HCT116 (cell line): ENCODE results near the gene RFWD3. TPM values are rescaled to one million over a fixed set of nuclear protein-coding genes. Genes with fewer than 3 reads are reported as not detected.

Experiments used
- ATAC-seq: fragments of 200-7000 bp; cut with Tn5 transposase; 2 replicates; pipeline ENCODE4 v1.9.1; 2020; ENCODE audit warnings: mild to moderate bottlenecking, moderate library complexity
- BruUV-seq: library from RNA; stranded (reverse); fragments of 400-500 nt; replicated peaks from 2 replicates; lab custom pipeline; 2021; lab: Mats Ljungman, UMichigan
- CTCF ChIA-PET: fragments of 300-600 bp; sonication (Branson Sonifier 250); formaldehyde crosslinking; loops from one replicate; lab custom pipeline; 2021; ENCODE audit warnings: antibody characterized with exemption; lab: Charles Lee
- POLR2A ChIA-PET: fragments of 300-600, 350-600 bp; sonication (Branson Sonifier 250); formaldehyde crosslinking; loops from one replicate; lab custom pipeline; 2021; ENCODE audit warnings: antibody characterized with exemption; lab: Charles Lee
- RAD21 ChIA-PET, 2 experiments: fragments of 300-600 bp; sonication (Branson Sonifier 250); formaldehyde crosslinking; loops; one replicate each; lab custom pipeline; 2023; ENCODE audit warnings: low total read pairs in 2 of 2; ENCODE audit not compliant: uncharacterized antibody in 2 of 2, unreplicated experiment in 2 of 2, low non-redundant PET in 1 of 2; lab: Charles Lee
- DNase-seq: peaks from one replicate; pipeline ENCODE4 v3.0.0-alpha.2; 2010; ENCODE audit warnings: low read depth, low spot score
- H2AFZ ChIP-seq: fragments of 200-600 bp; shearing (Covaris generic), sonication (generic); 2 replicates; pipeline ENCODE4 v1.6.1; 2017; ENCODE audit warnings: low read depth, mixed run types, mixed read lengths, antibody characterized with exemption, low read length; ENCODE audit not compliant: poor library complexity, severe bottlenecking
- H3K27ac ChIP-seq: 2 replicates; pipeline ENCODE4 v1.5.1; 2012; ENCODE audit warnings: low read depth, low read length
- H3K27me3 ChIP-seq: fragments of 200-600 bp; sonication (generic); 2 replicates; pipeline ENCODE4 v1.6.1; 2016; ENCODE audit warnings: mixed run types, low read length, mixed read lengths; ENCODE audit not compliant: insufficient read depth
- H3K36me3 ChIP-seq, 2 experiments: fragments of 200-500 bp in 1 of 2; fragments of 200-600 bp in 1 of 2; sonication (Bioruptor generic) in 1 of 2; sonication (generic) in 1 of 2; 2 replicates each; pipeline versions ENCODE4 v1.5.1 to v1.6.1; 2014 to 2016; ENCODE audit warnings: low read length in 2 of 2, inconsistent platforms in 1 of 2, mixed read lengths in 1 of 2, mixed run types in 1 of 2; ENCODE audit not compliant: insufficient read depth in 2 of 2, control insufficient read depth in 1 of 2
- H3K4me1 ChIP-seq, 2 experiments: fragments of 200-600 bp in 1 of 2; sonication (generic) in 1 of 2; 2 replicates each; pipeline versions ENCODE4 v1.5.1 to v1.6.1; 2012 to 2017; ENCODE audit warnings: low read length in 2 of 2, inconsistent platforms in 1 of 2, mild to moderate bottlenecking in 1 of 2, mixed read lengths in 1 of 2, mixed run types in 1 of 2, moderate library complexity in 1 of 2; ENCODE audit not compliant: insufficient read depth in 2 of 2, control insufficient read depth in 1 of 2
- H3K4me2 ChIP-seq: fragments of 200-600 bp; sonication (generic); 2 replicates; pipeline ENCODE4 v1.6.1; 2017; ENCODE audit warnings: mixed run types, low read length, mixed read lengths
- H3K4me3 ChIP-seq, 2 experiments: fragments of 200-600 bp in 1 of 2; sonication (generic) in 1 of 2; replicated peaks in 1 of 2; 2 replicates each; pipeline ENCODE4 v1.5.1; 2011 to 2016; ENCODE audit warnings: low read length in 2 of 2, control low read depth in 1 of 2, low read depth in 1 of 2, mild to moderate bottlenecking in 1 of 2, mixed read lengths in 1 of 2, mixed run types in 1 of 2
- H3K79me2 ChIP-seq: fragments of 200-600 bp; sonication (generic); 2 replicates; pipeline ENCODE4 v1.6.1; 2017; ENCODE audit warnings: mild to moderate bottlenecking, mixed run types, low read length, moderate library complexity, mixed read lengths; ENCODE audit not compliant: insufficient read depth
- H3K9ac ChIP-seq: fragments of 200-600 bp; sonication (generic); 2 replicates; pipeline ENCODE4 v1.6.1; 2016; ENCODE audit warnings: low read length, mixed read lengths
- H3K9me2 ChIP-seq: fragments of 200-600 bp; sonication (generic), shearing (Covaris generic); 2 replicates; pipeline ENCODE4 v1.6.1; 2017; ENCODE audit warnings: mixed run types, mild to moderate bottlenecking, moderate library complexity; ENCODE audit not compliant: insufficient read depth
- H3K9me3 ChIP-seq, 2 experiments: fragments of 200-500 bp in 1 of 2; fragments of 200-600 bp in 1 of 2; sonication (Bioruptor generic) in 1 of 2; sonication (generic) in 1 of 2; 2 replicates each; pipeline ENCODE4 v1.6.1; 2014 to 2017; ENCODE audit warnings: low read length in 2 of 2, mixed read lengths in 2 of 2, inconsistent platforms in 1 of 2, low read depth in 1 of 2, mild to moderate bottlenecking in 1 of 2, mixed run types in 1 of 2, moderate library complexity in 1 of 2; ENCODE audit not compliant: control insufficient read depth in 1 of 2, insufficient read depth in 1 of 2
- H4K20me1 ChIP-seq: fragments of 200-600 bp; sonication (generic), shearing (Covaris generic); 2 replicates; pipeline ENCODE4 v1.6.1; 2017; ENCODE audit warnings: mixed run types, mild to moderate bottlenecking, moderate library complexity; ENCODE audit not compliant: insufficient read depth
- ELF1 ChIP-seq: IDR thresholded peaks from 2 replicates; pipeline ENCODE4 v1.6.1; 2012; ENCODE audit warnings: low read depth, borderline replicate concordance
- FOSL1 ChIP-seq: IDR thresholded peaks from 2 replicates; pipeline ENCODE4 v1.6.1; 2012; ENCODE audit warnings: low read depth
- POLR2AphosphoS5 ChIP-seq: IDR thresholded peaks from 2 replicates; pipeline ENCODE4 v1.6.1; 2011; ENCODE audit warnings: mild to moderate bottlenecking, low read depth, low read length, moderate library complexity
- YY1 ChIP-seq: IDR thresholded peaks from 2 replicates; pipeline ENCODE4 v1.6.1; 2011; ENCODE audit warnings: low read length, low read depth, moderate library complexity, mild to moderate bottlenecking; ENCODE audit not compliant: insufficient replicate concordance; ENCODE audit errors: extremely low read depth
- ZFX ChIP-seq: fragments of 450-650 bp; IDR thresholded peaks from 2 replicates; pipeline ENCODE4 v1.6.1; 2017
- intact Hi-C: fragments of 100-400 bp; cut with micrococcal nuclease; formaldehyde crosslinking; loops from 2 replicates; pipeline ENCODE4 v1.10.0; 2022
- total RNA-seq: library from RNA; stranded (reverse); gene quantifications from one replicate; pipeline ENCODE4 v1.2.1, GENCODE V29; 2021; ENCODE audit not compliant: unreplicated experiment

The RFWD3 gene
- total RNA-seq, 1 experiment from 2014 or later: 83.6 TPM

- no peak; the same call in 1 of the 2 replicates for TF ChIP-seq ELF1
- TF ChIP-seq FOSL1: peak; percentile 100
- TF ChIP-seq POLR2AphosphoS5: peak; percentile 65; the same call in 1 of the 2 replicates
Observed at GRCh38 chr16:74577882-74578366, 88.8 kb downstream of the RFWD3 start (continued).

- no peaks in the 10 kb centered on the region for H3K9me2 ChIP-seq
- H4K20me1 ChIP-seq: peaks cover 8% of the 10 kb centered on the region; the same call in 1 of the 2 replicates
- BruUV-seq: no TSS peak
- no peak for TF ChIP-seq YY1
- no peak for TF ChIP-seq ZFX
- H3K79me2 ChIP-seq: peaks cover 92% of the 10 kb centered on the region
- peak overlapping the region; percentile 28; the same call in 1 of the 2 replicates for H3K4me2 ChIP-seq
- ChIA-PET POLR2A (no interaction called here), RAD21 (no interaction called here), CTCF (no interaction called here)
- no peak for DNase-seq
- H3K27me3 ChIP-seq: no peaks in the 10 kb centered on the region
- H3K9me3 ChIP-seq: no peaks in the 10 kb centered on the region
- H3K27ac ChIP-seq: peak overlapping the region; percentile 84
- H3K4me3 ChIP-seq: no peak overlapping the region
- no peaks in the 10 kb centered on the region for H3K36me3 ChIP-seq
- no peak overlapping the region for H3K9ac ChIP-seq
- peaks cover 81 to 94% of the 10 kb centered on the region in 2 experiments for H3K4me1 ChIP-seq
- ATAC-seq: no peak
- no peak overlapping the region for H2AFZ ChIP-seq
- intact Hi-C loops: no loop called here
Observed at GRCh38 chr16:74575807-74576643, 90.7 kb downstream of the RFWD3 start.
